Endometrial microvascular endothelial cells (primary cell): ENCODE measurements around the gene AKR1C3. TPM values are rescaled to one million over a fixed set of nuclear protein-coding genes. Genes with fewer than 3 reads are reported as not detected.
"Not testable (repeated sequence)": the region's sequence is repeated elsewhere in the genome, so short reads cannot be mapped to it uniquely, and the experiment has no call there.

ENCODE experiments used
- in situ Hi-C: cut with HindIII; loops from 2 replicates; pipeline ENCODE4 v1.10.0; 2017; ENCODE audit warnings: low sequenced_read_pairs, low pct_unique_long_range_greater_than_20kb; ENCODE audit errors: inconsistent ontology term
- total RNA-seq: library from RNA; depleted of rRNA; stranded (reverse); fragments of >200 nt; gene quantifications from one replicate; pipeline ENCODE4 v1.2.3, GENCODE V29; 2015; ENCODE audit errors: inconsistent ontology term

The AKR1C3 gene
- total RNA-seq, result 0.37 TPM

- in situ Hi-C loops, result loop anchor here (25.0 kb wide), 1 partner anchor 257 kb away; the partner anchor contains the start of gene AKR1E2
These were observed at the start of gene AKR1C3 for GRCh38 chr10:5094265-5095205. Gene AKR1C3, plus strand, starts transcription at chr10:5094414. Its CDS starts 31 bp downstream, at chr10:5094445.

- in situ Hi-C loops, result no loop called here
These were observed 49.1 kb upstream of the AKR1C3 start for GRCh38 chr10:5045095-5045494.

GRCh38 chr10:5046410-5046809 is 47.8 kb upstream of the AKR1C3 start:
- in situ Hi-C loops, result no loop called here

- in situ Hi-C loops, result not testable (repeated sequence)
These were observed 47.2 kb upstream of the AKR1C3 start for GRCh38 chr10:5047055-5047454.

GRCh38 chr10:5047912-5048628 is 46.1 kb upstream of the AKR1C3 start:
- in situ Hi-C loops, result no loop called here

GRCh38 chr10:5052951-5053500 is 41.2 kb upstream of the AKR1C3 start:
- in situ Hi-C loops, result not testable (repeated sequence)

- in situ Hi-C loops, result not testable (repeated sequence)
These were observed 39.4 kb upstream of the AKR1C3 start for GRCh38 chr10:5054831-5055230.

GRCh38 chr10:5059267-5059666 is 34.9 kb upstream of the AKR1C3 start:
- in situ Hi-C loops, result not testable (repeated sequence)

GRCh38 chr10:5060791-5061190 is 33.4 kb upstream of the AKR1C3 start:
- in situ Hi-C loops, result not testable (repeated sequence)

GRCh38 chr10:5064656-5065055 is 29.6 kb upstream of the AKR1C3 start:
- in situ Hi-C loops, result no loop called here

GRCh38 chr10:5068274-5068984 is 25.8 kb upstream of the AKR1C3 start:
- in situ Hi-C loops, result no loop called here

GRCh38 chr10:5070648-5071410 is 23.4 kb upstream of the AKR1C3 start:
- in situ Hi-C loops, result no loop called here

GRCh38 chr10:5071411-5072198 is 22.6 kb upstream of the AKR1C3 start:
- in situ Hi-C loops, result no loop called here

GRCh38 chr10:5073659-5074058 is 20.6 kb upstream of the AKR1C3 start:
- in situ Hi-C loops, result no loop called here

GRCh38 chr10:5076615-5077014 is 17.6 kb upstream of the AKR1C3 start:
- in situ Hi-C loops, result loop anchor here (25.0 kb wide), 1 partner anchor 239 kb away; the partner anchor contains the start of gene AKR1E2

GRCh38 chr10:5078547-5079180 is 15.6 kb upstream of the AKR1C3 start:
- in situ Hi-C loops, result loop anchor here (25.0 kb wide), 1 partner anchor 241 kb away; the partner anchor contains the start of gene AKR1E2

GRCh38 chr10:5079306-5079830 is 14.8 kb upstream of the AKR1C3 start:
- in situ Hi-C loops, result loop anchor here (25.0 kb wide), 1 partner anchor 242 kb away; the partner anchor contains the start of gene AKR1E2
